ENCODE results near the gene NDUFS8.

Gene NDUFS8

GRCh38 chr11:68080860-68081259 lies 50.4 kb downstream of the NDUFS8 start:
- no peak for DNase-seq (ENCODE audit: low spot score)

GRCh38 chr11:68081691-68082090 lies 51.2 kb downstream of the NDUFS8 start:
- no peak for DNase-seq (ENCODE audit: low spot score)

- DNase-seq (ENCODE audit: low spot score), result no peak
These were observed 52.0 kb downstream of the NDUFS8 start for GRCh38 chr11:68082481-68082880.

- DNase-seq (ENCODE audit: low spot score), result no peak
These were observed 53.0 kb downstream of the NDUFS8 start for GRCh38 chr11:68083517-68083916.
